Measurements from ENCODE around the gene COMMD4.
"Not testable (repeated sequence)": the region's sequence is repeated elsewhere in the genome, so short reads cannot be mapped to it uniquely, and the experiment has no call there.

Gene COMMD4

GRCh38 chr15:75335705-75336355 is at the start of gene COMMD4:
COMMD4 (plus strand) TSS chr15:75336063; CDS start chr15:75336090, 27 bp downstream.
- H3K4me3 ChIP-seq (ENCODE audit: low read depth, low read length): peak within 1 kb of the TSS; percentile 86
- TF ChIP-seq CTCF (IDR thresholded peaks at IDR 0.05; ENCODE audit: low read depth, low read length): no peak
- peak; percentile 93 for DNase-seq (ENCODE audit: low read depth, low spot score)
- in situ Hi-C loops (cut with HindIII; ENCODE audit: low sequenced_read_pairs): no loop called here

GRCh38 chr15:75293660-75294059 is 42.2 kb upstream of the COMMD4 start:
- DNase-seq (ENCODE audit: low read depth, low spot score); H3K4me3 ChIP-seq (ENCODE audit: low read depth, low read length); in situ Hi-C loops (cut with HindIII; ENCODE audit: low sequenced_read_pairs): not testable (repeated sequence)

GRCh38 chr15:75298541-75299310 is 37.1 kb upstream of the COMMD4 start:
- in situ Hi-C loops (cut with HindIII; ENCODE audit: low sequenced_read_pairs); DNase-seq (ENCODE audit: low read depth, low spot score); H3K4me3 ChIP-seq (ENCODE audit: low read depth, low read length): not testable (repeated sequence)

- in situ Hi-C loops (cut with HindIII; ENCODE audit: low sequenced_read_pairs); H3K4me3 ChIP-seq (ENCODE audit: low read depth, low read length); DNase-seq (ENCODE audit: low read depth, low spot score): not testable (repeated sequence)
- peak; percentile 43 for TF ChIP-seq CTCF (IDR thresholded peaks at IDR 0.05; ENCODE audit: low read depth, low read length)
Observed at GRCh38 chr15:75299311-75299688, 36.6 kb upstream of the COMMD4 start.

GRCh38 chr15:75300026-75300425 is 35.8 kb upstream of the COMMD4 start:
- in situ Hi-C loops (cut with HindIII; ENCODE audit: low sequenced_read_pairs); DNase-seq (ENCODE audit: low read depth, low spot score); H3K4me3 ChIP-seq (ENCODE audit: low read depth, low read length): not testable (repeated sequence)

GRCh38 chr15:75302318-75302717 is 33.5 kb upstream of the COMMD4 start:
- H3K4me3 ChIP-seq (ENCODE audit: low read depth, low read length): no peak overlapping the region
- no peak for DNase-seq (ENCODE audit: low read depth, low spot score)
- TF ChIP-seq CTCF (IDR thresholded peaks at IDR 0.05; ENCODE audit: low read depth, low read length): no peak
- in situ Hi-C loops (cut with HindIII; ENCODE audit: low sequenced_read_pairs): no loop called here

- DNase-seq (ENCODE audit: low read depth, low spot score); in situ Hi-C loops (cut with HindIII; ENCODE audit: low sequenced_read_pairs); H3K4me3 ChIP-seq (ENCODE audit: low read depth, low read length): not testable (repeated sequence)
Observed at GRCh38 chr15:75302753-75303152, 33.1 kb upstream of the COMMD4 start.

GRCh38 chr15:75306188-75306587 is 29.7 kb upstream of the COMMD4 start:
- in situ Hi-C loops (cut with HindIII; ENCODE audit: low sequenced_read_pairs): no loop called here
- DNase-seq (ENCODE audit: low read depth, low spot score): no peak
- H3K4me3 ChIP-seq (ENCODE audit: low read depth, low read length): no peak overlapping the region
- no peak for TF ChIP-seq CTCF (IDR thresholded peaks at IDR 0.05; ENCODE audit: low read depth, low read length)

Data from astrocyte of the spinal cord (primary cell).